Measurements from ENCODE around the gene SPOCK1.

Gene SPOCK1

GRCh38 chr5:137318027-137318426 is 181.1 kb downstream of the SPOCK1 start:
- no peak for DNase-seq

- DNase-seq, result no peak
Observed at GRCh38 chr5:137316346-137316736, 182.8 kb downstream of the SPOCK1 start.

GRCh38 chr5:137315534-137316345 is 183.4 kb downstream of the SPOCK1 start:
- DNase-seq, result no peak

- no peak for DNase-seq
Observed at GRCh38 chr5:137315109-137315508, 184.0 kb downstream of the SPOCK1 start.

- no peak for DNase-seq
Observed at GRCh38 chr5:137313526-137314175, 185.5 kb downstream of the SPOCK1 start.

- DNase-seq, result no peak
Observed at GRCh38 chr5:137312011-137312410, 187.1 kb downstream of the SPOCK1 start.

GRCh38 chr5:137310051-137310730 is 188.9 kb downstream of the SPOCK1 start:
- no peak for DNase-seq

- DNase-seq, result no peak
Observed at GRCh38 chr5:137309290-137309689, 189.8 kb downstream of the SPOCK1 start.

- no peak for DNase-seq
Observed at GRCh38 chr5:137308311-137308710, 190.8 kb downstream of the SPOCK1 start.

- no peak for DNase-seq
Observed at GRCh38 chr5:137306903-137307302, 192.2 kb downstream of the SPOCK1 start.

GRCh38 chr5:137305971-137306602 is 193.0 kb downstream of the SPOCK1 start:
- DNase-seq, result no peak

GRCh38 chr5:137304226-137304874 is 194.8 kb downstream of the SPOCK1 start:
- no peak for DNase-seq

GRCh38 chr5:137303509-137303908 is 195.6 kb downstream of the SPOCK1 start:
- no peak for DNase-seq

GRCh38 chr5:137300411-137301240 is 198.5 kb downstream of the SPOCK1 start:
- no peak for DNase-seq

- no peak for DNase-seq
Observed at GRCh38 chr5:137296213-137296781, 202.8 kb downstream of the SPOCK1 start.

- DNase-seq, result no peak
Observed at GRCh38 chr5:137294604-137295003, 204.5 kb downstream of the SPOCK1 start.

- DNase-seq, result no peak
Observed at GRCh38 chr5:137292461-137293027, 206.6 kb downstream of the SPOCK1 start.

- no peak for DNase-seq
Observed at GRCh38 chr5:137291436-137291835, 207.7 kb downstream of the SPOCK1 start.

GRCh38 chr5:137291031-137291430 is 208.1 kb downstream of the SPOCK1 start:
- no peak for DNase-seq

GRCh38 chr5:137290373-137290772 is 208.8 kb downstream of the SPOCK1 start:
- DNase-seq, result no peak

- DNase-seq, result no peak
Observed at GRCh38 chr5:137289856-137290255, 209.3 kb downstream of the SPOCK1 start.
